Testis (tissue), 3 donors: ENCODE results near the gene PRRT2. TPM values are rescaled to one million over a fixed set of nuclear protein-coding genes. Genes with fewer than 3 reads are reported as not detected.

Experiments used
- DNase-seq: peaks from one replicate; pipeline ENCODE4 v3.0.0-alpha.2; 2019
- H3K27ac ChIP-seq, 2 donors: fragments of 200-600 bp; sonication (generic); one replicate each; pipeline ENCODE4 v1.5.1; 2019
- H3K27me3 ChIP-seq: fragments of 200-600 bp; sonication (generic); one replicate; pipeline ENCODE4 v1.5.1; 2019
- H3K36me3 ChIP-seq: fragments of 200-600 bp; sonication (generic); one replicate; pipeline ENCODE4 v1.5.1; 2017; ENCODE audit warnings: low read depth; ENCODE audit errors: missing control alignments
- H3K4me1 ChIP-seq: fragments of 200-600 bp; sonication (generic); one replicate; pipeline ENCODE4 v1.5.1; 2019
- H3K4me3 ChIP-seq, 2 donors: fragments of 200-600 bp; sonication (generic); one replicate each; pipeline ENCODE4 v1.5.1; 2017 to 2019
- H3K9me3 ChIP-seq: fragments of 200-600 bp; sonication (generic); one replicate; pipeline ENCODE4 v1.5.1; 2017
- POLR2A ChIP-seq: fragments of 450-650 bp; IDR thresholded peaks from one replicate; pipeline ENCODE4 v1.6.1; 2017; ENCODE audit warnings: antibody characterized with exemption, mild to moderate bottlenecking, moderate library complexity
- WGBS, 2 donors: methylation state at CpG; one replicate each; pipeline ENCODE4 v1.1.5; 2018; 5-methylcytosine and 5-hydroxymethylcytosine counted together
- intact Hi-C: fragments of 100-400 bp; cut with DNase I; formaldehyde crosslinking; loops from one replicate; pipeline ENCODE4 v1.15.1; 2023; ENCODE audit warnings: low total_unique reads
- polyA plus RNA-seq: library from polyadenylated mRNA; stranded (reverse); fragments of 350-450 nt; fragmentation: Illumina TruSeq; extraction: RNeasy Lipid Tissue Mini Kit (QIAGEN cat#74804); gene quantifications from one replicate; pipeline ENCODE4 v1.2.3, GENCODE V29; 2014; ENCODE audit warnings: low read depth, low replicate concordance; ENCODE audit not compliant: insufficient read depth
- total RNA-seq, 2 donors: library from RNA; depleted of rRNA; stranded (reverse); fragments of >200 nt; gene quantifications; one replicate each; pipeline ENCODE4 v1.2.3, GENCODE V29; 2016
- TF ChIP-seq, protein P1 (sequence below), 3 experiments: fragments of 450-650 bp in 2 of 3; fragments of 200-600 bp in 1 of 3; sonication (generic) in 1 of 3; IDR thresholded peaks; one replicate each; pipeline ENCODE4 v1.5.1; 2016 to 2019; ENCODE audit warnings: antibody characterized with exemption in 3 of 3, mild to moderate bottlenecking in 2 of 3, moderate library complexity in 1 of 3

PRRT2 gene
- total and polyA plus RNA-seq, 3 donors from 2014 or later: 8.0 to 18.0 (median 13.3) TPM

DNA sequence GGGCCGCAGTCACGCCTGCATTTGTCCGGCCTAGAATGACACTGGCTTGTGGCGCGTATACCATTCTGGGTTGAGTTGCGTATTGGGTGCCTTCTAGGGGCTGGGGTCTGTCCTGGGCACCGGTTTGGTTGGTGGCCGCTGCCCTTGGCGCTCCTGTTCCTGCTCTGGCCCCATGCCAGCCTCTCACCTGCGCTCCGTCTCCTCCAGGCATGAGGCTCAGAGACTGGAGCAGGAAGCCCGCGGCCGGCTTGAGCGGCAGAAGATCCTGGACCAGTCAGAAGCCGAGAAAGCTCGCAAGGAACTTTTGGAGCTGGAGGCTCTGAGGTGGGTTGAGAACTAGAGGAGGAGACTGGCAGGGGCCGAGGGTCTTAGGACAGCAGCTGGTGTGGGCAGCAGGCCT, 33.7 kb downstream of the PRRT2 start:
- no peaks in the 10 kb centered on the region for H3K36me3 ChIP-seq
- no peak overlapping the region for H3K27ac ChIP-seq

DNA sequence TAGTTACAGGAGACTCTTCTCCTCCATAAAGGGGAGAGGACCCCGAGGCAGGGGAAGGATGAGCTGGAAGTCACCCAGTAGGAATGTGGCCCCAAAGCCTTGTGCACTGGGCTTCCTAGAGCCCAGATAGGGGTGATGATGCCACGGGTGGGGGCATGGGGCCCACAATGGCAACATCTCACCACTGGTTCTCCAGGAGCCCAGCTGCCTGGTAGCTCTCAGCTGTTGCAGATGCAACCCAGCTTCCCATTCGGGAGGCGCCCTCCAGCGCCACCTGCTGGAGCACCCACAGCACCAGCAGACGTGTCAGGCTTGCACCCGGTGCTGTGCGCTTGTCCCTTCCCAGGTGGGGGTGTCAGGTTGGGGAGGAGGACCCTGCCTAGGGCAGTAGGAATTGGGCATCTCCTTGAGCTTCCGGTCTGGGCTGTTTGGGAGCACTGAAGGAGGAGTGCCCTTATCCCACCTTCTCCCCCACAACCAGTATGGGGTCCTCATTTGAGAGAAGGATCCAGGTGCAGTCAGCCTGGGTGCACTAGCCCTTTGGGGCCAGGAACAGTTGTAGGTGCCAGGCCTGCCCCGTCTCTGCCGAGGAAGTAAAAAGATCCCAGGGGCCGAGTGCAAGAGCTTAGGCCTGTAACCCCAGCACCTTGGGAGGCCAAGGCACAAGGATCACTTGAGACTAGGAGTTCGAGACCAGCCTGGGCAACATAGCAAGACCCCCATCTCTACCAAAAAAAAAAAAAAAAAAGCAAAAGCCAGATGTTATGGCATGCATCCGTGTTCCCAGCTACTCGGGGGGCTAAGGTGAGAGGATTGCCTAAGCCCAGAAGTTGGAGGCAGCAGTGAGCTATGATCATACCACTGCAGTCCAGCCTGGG, 36.7 kb downstream of the PRRT2 start:
- H3K27me3 ChIP-seq: no peaks in the 10 kb centered on the region
- H3K9me3 ChIP-seq: no peaks in the 10 kb centered on the region
- peaks cover 19% of the 10 kb centered on the region for H3K4me1 ChIP-seq
- 48 to 67% methylated on average over 6 to 14 of the region's 15 CpGs for WGBS, 2 donors
- TF ChIP-seq, protein P1, sequence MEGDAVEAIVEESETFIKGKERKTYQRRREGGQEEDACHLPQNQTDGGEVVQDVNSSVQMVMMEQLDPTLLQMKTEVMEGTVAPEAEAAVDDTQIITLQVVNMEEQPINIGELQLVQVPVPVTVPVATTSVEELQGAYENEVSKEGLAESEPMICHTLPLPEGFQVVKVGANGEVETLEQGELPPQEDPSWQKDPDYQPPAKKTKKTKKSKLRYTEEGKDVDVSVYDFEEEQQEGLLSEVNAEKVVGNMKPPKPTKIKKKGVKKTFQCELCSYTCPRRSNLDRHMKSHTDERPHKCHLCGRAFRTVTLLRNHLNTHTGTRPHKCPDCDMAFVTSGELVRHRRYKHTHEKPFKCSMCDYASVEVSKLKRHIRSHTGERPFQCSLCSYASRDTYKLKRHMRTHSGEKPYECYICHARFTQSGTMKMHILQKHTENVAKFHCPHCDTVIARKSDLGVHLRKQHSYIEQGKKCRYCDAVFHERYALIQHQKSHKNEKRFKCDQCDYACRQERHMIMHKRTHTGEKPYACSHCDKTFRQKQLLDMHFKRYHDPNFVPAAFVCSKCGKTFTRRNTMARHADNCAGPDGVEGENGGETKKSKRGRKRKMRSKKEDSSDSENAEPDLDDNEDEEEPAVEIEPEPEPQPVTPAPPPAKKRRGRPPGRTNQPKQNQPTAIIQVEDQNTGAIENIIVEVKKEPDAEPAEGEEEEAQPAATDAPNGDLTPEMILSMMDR (IDR thresholded peaks at IDR 0.05): peak; percentile 72 to 81 (median 75)
- no peak for TF ChIP-seq POLR2A
- no peak overlapping the region for H3K27ac ChIP-seq
- peak; percentile 78 for DNase-seq
- intact Hi-C loops: no loop called here
- H3K4me3 ChIP-seq: no peak overlapping the region
- no peaks in the 10 kb centered on the region for H3K36me3 ChIP-seq

More for the DNA sequence above, 33.7 kb downstream of the PRRT2 start:
- Histone ChIP-seq H3K9me3 (no peaks in the 10 kb centered on the region), H3K4me1 (peaks cover 20% of the 10 kb centered on the region), H3K4me3 (no peak overlapping the region), H3K27me3 (no peaks in the 10 kb centered on the region)
- 88 to 97% methylated on average over 18 of the region's 18 CpGs for WGBS, 2 donors
- DNase-seq: no peak
- intact Hi-C loops: no loop called here
- TF ChIP-seq POLR2A: no peak
- TF ChIP-seq, protein P1 (IDR thresholded peaks at IDR 0.05): no peak

DNA sequence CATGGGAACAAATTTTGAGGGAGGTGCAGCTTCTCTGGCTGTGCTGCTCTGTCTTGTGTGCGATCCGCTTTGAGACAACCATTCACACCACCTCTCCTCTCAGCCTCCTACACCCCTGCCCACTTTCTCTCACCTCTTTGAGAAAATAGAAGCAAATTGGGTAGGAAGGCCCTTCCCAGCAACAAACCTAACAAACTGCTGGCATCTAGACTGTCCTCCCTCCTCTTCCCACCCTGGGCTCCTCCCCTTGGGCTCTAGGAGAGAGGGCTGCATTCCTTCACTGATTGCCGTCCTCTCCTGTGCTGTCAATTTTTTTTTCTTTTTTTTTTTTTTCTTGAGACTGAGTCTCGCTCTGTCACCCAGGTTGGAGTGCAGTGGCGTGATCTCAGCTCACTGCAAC, 37.5 kb downstream of the PRRT2 start:
- Histone ChIP-seq H3K27ac (no peak overlapping the region), H3K4me1 (peaks cover 19% of the 10 kb centered on the region), H3K27me3 (no peaks in the 10 kb centered on the region), H3K4me3 (no peak overlapping the region), H3K9me3 (no peaks in the 10 kb centered on the region), H3K36me3 (no peaks in the 10 kb centered on the region)
- 48 to 56% methylated on average over 5 of the region's 5 CpGs for WGBS, 2 donors
- intact Hi-C loops: no loop called here
- TF ChIP-seq POLR2A: no peak
- TF ChIP-seq, protein P1 (IDR thresholded peaks at IDR 0.05): no peak
- DNase-seq: peak; percentile 53

DNA sequence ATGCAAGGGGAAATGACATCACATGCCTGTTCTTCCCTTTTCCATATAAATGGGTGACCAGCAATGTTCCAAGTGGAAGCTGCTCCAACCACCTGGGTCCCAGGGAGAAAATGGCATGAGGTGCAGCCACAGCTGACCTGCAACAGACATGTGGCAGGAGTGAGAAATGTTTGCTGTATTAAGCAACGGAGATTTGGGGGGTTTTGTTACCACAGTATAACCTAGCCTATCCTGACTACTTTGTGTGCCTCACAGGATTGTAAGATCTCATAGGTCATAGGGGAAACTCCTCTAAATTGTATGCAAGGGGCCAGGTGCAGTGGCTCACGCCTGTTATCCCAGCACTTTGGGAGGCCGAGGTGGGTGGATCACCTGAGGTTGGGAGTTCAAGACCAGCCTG, 39.0 kb downstream of the PRRT2 start:
- DNase-seq: no peak
- no peaks in the 10 kb centered on the region for H3K27me3 ChIP-seq
- H3K36me3 ChIP-seq: no peaks in the 10 kb centered on the region
- peaks cover 14% of the 10 kb centered on the region for H3K4me1 ChIP-seq
- no peak overlapping the region for H3K27ac ChIP-seq
- intact Hi-C loops: no loop called here
- H3K9me3 ChIP-seq: no peaks in the 10 kb centered on the region
- TF ChIP-seq, protein P1 (IDR thresholded peaks at IDR 0.05): no peak
- TF ChIP-seq POLR2A: no peak
- WGBS, 2 donors: 75 to 96% methylated on average over 3 of the region's 3 CpGs
- H3K4me3 ChIP-seq: no peak overlapping the region
